Urothelium cell line (cell line): ENCODE data around the gene GCHFR.

Experiments
- DNase-seq: peaks from one replicate; pipeline ENCODE4 v3.0.0; 2011; ENCODE audit warnings: low spot score, mixed read lengths
- FAIRE-seq: peaks from 2 replicates; lab custom pipeline; 2011; peaks lifted over from hg19 to GRCh38; lab: Jason Lieb, UNC

Gene GCHFR

GRCh38 chr15:40754883-40755811 is 8.7 kb upstream of the GCHFR start, which contains the start of gene RMDN3:
TSS of gene RMDN3 (minus strand) at chr15:40755254. CDS start at chr15:40754783, 471 bp downstream.
- FAIRE-seq: peak; percentile 82

GRCh38 chr15:40755812-40756208 is 8.1 kb upstream of the GCHFR start:
- FAIRE-seq (no peak), DNase-seq (no peak)

More at GRCh38 chr15:40754883-40755811, 8.7 kb upstream of the GCHFR start, which contains the start of gene RMDN3:
- peak; percentile 97 for DNase-seq

DNA sequence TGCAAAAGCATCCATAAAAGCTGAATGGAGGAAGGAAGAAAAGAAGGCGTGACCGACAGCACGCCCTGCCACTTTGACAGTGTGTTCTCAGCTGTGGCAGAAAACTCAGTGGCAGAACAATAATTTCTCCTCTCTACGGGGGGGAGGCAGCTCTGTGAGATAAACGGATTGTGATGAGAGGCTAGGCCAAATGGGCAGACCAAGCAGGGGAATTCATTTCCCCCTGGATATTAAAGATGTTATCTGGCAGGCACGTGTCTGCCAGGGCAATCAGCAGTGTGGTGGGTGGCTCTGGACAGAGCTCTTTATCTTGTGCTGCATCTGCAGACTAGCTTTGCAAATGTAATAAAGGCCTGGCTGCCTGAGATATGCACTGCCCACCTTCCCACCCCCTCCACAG is 6.9 kb upstream of the GCHFR start:
- DNase-seq (no peak), FAIRE-seq (no peak)

DNA sequence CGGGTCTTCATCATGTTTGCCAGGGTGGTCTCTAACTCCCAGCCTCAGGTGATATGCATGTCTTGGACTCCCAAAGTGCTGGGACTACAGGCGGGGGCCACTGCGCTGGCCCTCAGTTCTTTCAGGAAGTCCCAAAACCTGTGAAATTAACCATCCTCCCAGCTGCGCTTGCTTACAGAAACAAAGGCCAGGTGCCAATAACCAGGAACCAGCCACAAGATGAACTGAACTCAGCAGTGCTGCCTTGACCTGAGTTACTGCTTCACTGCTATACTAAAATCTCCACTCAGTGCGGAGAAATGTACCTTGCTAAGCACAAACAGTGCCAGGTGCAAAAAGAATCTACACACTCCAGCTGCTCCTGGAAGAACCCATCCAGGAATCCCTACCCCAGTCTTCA is 3.9 kb upstream of the GCHFR start:
- FAIRE-seq (no peak), DNase-seq (no peak)

DNA sequence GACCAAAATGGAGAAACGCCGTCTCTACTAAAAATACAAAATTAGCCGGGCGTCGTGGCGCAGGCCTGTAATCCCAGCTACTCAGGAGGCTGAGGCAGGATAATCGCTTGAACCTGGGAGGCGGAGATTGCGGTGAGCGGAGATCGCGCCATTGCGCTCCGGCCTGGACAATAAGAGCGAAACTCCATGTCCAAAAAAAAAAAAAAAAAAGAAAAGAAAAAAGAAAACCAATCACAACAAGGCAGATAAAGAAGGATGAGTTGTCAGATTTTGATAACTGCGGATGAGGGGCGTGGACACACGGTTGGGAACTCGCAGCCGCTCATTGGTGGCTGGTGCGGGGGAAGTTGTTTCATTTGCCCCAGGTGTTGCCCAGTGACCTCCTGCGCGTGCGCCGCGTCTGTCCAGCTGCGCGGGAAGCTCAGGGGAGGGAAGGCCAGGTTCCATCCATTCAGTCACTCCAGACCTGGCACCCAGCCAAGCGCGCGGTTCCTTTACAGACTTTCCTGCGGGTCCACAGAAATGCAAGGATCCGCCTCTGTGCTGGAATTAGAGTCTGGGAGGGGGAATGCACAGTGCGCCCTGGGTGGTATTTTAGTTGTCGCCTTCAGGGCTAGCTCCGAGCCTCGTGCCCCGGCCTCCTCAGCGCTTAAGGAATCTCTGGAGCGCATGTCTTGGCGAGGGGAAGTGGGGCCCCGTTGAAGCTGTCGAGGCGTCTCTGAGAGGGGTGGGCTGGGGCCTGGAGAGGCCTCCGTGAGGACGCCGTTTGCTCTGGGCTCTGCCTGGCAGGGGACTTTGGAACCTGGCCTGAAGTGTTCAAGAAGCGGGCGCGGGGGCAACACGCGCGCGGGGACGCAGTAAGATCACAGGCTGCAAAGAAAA is 708 bp upstream of the GCHFR start:
- FAIRE-seq (no peak), DNase-seq (no peak)

GRCh38 chr15:40764629-40765103 is 798 bp downstream of the GCHFR start:
- DNase-seq (no peak), FAIRE-seq (no peak)

- DNase-seq: no peak
- no peak for FAIRE-seq
These were observed 2.4 kb downstream of the GCHFR start for GRCh38 chr15:40766194-40766815.

GRCh38 chr15:40766906-40767837 is 3.3 kb downstream of the GCHFR start:
- FAIRE-seq (no peak), DNase-seq (peak; percentile 70)

DNA sequence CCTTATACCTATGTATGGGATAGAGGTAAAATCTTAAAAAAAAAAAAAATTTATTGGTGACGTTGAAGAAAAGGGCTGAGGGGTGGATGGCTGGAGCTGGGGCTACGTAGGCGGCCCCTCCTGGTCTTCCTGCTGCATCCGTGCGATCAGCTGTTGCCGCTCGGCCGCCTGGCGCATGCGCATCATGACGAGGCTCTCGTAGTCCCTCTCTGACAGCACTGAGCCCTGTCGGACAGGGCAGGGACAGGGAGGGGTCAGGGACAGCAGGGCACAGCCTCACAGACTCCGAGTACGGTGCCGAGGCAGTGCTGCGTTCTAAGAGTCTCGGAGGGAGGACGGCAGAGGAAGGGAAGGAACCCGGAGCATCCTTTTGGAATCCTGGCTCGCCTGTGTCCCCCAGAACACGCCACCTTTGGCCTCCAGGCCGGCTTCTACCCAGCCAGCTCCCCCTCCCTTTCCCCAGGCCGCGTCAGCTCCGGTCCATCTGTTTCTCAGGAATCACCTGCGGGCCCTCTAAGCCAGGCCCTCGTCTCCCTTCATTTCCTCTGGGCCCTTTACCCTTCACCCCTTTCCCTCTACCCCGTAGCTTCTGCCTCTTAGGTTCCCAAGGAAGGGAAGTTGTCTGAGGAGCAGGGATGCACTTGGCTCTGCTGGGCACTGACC is 4.1 kb downstream of the GCHFR start:
- no peak for DNase-seq

GRCh38 chr15:40768521-40769273 is 4.8 kb downstream of the GCHFR start:
- no peak for FAIRE-seq
- DNase-seq: no peak

More for the DNA sequence above, 4.1 kb downstream of the GCHFR start:
- FAIRE-seq: no peak

DNA sequence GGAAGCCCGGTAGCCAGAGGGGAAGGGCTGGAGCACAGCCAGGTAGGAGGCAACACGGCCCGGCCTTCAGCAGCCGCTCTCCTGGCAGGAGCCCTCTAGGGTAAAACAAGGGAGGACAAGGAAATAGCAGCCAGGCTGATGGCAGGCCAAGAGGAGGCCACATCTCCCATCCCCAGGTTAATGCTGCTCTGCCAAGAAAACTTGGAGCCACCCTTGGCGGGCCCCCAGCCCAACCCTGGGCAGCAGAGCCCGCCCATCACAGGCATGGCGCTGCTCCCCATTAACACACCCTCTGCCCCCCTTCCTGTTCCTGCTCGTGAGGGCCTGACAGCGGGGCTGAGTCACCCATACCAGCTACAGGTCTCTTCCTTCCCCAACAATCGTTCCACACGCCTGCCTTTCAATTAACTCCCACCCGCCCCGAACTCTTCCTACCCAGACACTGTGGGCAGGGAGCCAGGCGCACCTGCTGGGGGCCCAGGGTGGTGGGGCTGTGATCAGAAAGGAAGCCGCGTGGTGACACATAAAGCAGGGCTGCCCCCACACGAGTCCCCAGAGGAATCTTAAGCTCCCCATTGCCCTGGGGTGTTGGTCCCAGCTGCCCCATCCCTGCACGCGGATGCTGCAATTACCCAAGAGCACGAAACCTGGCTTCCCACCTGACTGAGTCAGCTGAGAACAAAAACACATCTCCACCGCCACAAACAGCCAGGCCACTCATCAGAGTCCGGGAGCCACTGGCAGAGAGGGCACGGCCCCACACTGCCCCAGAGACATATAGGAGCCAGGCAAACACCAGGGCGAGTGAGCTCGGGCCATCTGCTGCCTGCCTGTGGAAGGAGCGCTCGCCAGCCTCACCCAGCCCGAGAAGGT is 5.6 kb downstream of the GCHFR start, which contains the start of gene C15orf62:
Gene C15orf62 (plus strand): TSS at position 707 of the 873 bp plus-strand sequence. CDS start 516 bp downstream, outside the sequence.
- DNase-seq (peak; percentile 86), FAIRE-seq (peak; percentile 67)

DNA sequence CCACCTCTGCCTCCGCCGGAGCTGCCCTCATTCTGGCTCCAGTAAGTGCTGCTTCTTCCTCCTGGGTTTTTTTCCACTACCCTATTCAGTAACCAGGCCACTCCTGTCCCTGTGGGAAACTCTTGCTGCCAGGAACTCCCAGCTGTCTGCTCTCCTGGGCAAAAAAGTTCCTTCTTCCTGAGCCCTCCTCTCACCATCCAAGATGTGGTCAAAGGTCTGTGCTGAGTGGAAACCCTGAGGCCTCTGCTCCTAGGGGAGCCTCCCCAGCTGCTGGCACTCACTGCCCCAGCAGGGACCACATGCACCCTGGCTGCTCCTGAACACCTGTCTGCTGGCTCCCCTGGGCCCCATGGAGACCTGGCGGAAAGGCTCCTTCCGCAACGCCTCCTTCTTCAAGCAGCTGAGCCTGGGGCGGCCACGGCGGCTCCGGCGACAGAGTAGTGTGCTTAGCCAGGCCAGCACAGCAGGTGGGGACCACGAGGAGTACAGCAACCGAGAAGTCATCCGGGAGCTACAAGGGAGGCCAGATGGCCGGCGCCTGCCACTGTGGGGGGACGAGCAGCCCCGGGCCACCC is 6.4 kb downstream of the GCHFR start:
- DNase-seq (no peak), FAIRE-seq (no peak)

DNA sequence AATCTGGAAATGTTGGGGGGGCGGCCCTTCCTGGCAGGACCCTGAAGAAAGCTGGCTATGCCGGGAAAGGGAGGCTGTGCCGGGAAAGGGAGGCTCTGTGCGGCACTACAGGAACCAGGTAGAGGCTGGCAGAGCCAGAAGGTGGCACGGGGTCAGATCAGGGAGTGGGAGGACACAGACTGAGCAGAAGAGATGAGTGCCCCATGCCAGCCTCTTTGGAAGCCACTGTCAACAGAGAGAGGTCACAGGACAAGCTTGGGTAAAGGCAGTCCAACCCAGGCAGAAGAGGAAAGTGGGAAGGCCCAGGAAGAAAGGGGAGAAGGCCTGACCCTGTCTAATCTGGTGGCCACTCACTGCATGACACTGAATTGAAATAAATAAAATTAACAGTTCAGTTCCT is 7.4 kb downstream of the GCHFR start:
- no peak for DNase-seq
- FAIRE-seq: no peak

GRCh38 chr15:40772014-40772413 is 8.1 kb downstream of the GCHFR start:
- FAIRE-seq (no peak), DNase-seq (no peak)

- FAIRE-seq: no peak
- no peak for DNase-seq
These were observed 9.6 kb downstream of the GCHFR start for GRCh38 chr15:40773496-40773895.

GRCh38 chr15:40773902-40774301 is 10.0 kb downstream of the GCHFR start:
- no peak for FAIRE-seq
- DNase-seq: no peak

GRCh38 chr15:40775007-40775406 is 11.1 kb downstream of the GCHFR start:
- FAIRE-seq (no peak), DNase-seq (no peak)
